Transverse colon (tissue), 4 donors: ENCODE results near the gene TSHZ3. TPM values are rescaled to one million over a fixed set of nuclear protein-coding genes. Genes with fewer than 3 reads are reported as not detected.

Experiments used
- DNase-seq: peaks from one replicate; pipeline ENCODE4 v3.0.0-alpha.2; 2019
- H3K27ac ChIP-seq, 4 donors: fragments of 200-600 bp; sonication (generic); 2 replicates each; pipeline ENCODE4 v1.5.1; 2016 to 2018; ENCODE audit warnings: inconsistent platforms in 4 of 4
- H3K27me3 ChIP-seq: fragments of 200-600 bp; sonication (generic); 2 replicates; pipeline ENCODE4 v1.5.1; 2017; ENCODE audit warnings: inconsistent platforms
- H3K36me3 ChIP-seq, 4 donors: fragments of 200-600 bp; sonication (generic); 2 replicates each; pipeline ENCODE4 v1.5.1; 2017 to 2019; ENCODE audit warnings: inconsistent platforms in 4 of 4
- H3K4me1 ChIP-seq, 4 donors: fragments of 200-600 bp; sonication (generic); 2 replicates each; pipeline ENCODE4 v1.5.1; 2017 to 2020; ENCODE audit warnings: inconsistent platforms in 4 of 4
- H3K4me3 ChIP-seq, 4 donors: fragments of 200-600 bp; sonication (generic); 1 replicate in 1 of 4; 2 replicates in 3 of 4; pipeline versions ENCODE4 v1.5.1 to v1.6.1; 2017 to 2019; ENCODE audit warnings: inconsistent platforms in 4 of 4
- H3K9me3 ChIP-seq, 2 donors: fragments of 200-600 bp; sonication (generic); 2 replicates each; pipeline ENCODE4 v1.5.1; 2017 to 2019; ENCODE audit warnings: inconsistent platforms in 2 of 2
- CTCF ChIP-seq, 5 experiments: fragments of 200-600 bp in 3 of 5; fragments of 450-650 bp in 2 of 5; sonication (generic) in 3 of 5; IDR thresholded peaks; 1 replicate in 2 of 5; 2 replicates in 3 of 5; pipeline ENCODE4 v1.5.1; 2016 to 2017; ENCODE audit warnings: antibody characterized with exemption in 5 of 5, inconsistent platforms in 3 of 5, mild to moderate bottlenecking in 2 of 5, moderate library complexity in 1 of 5
- EP300 ChIP-seq: sonication (generic); formaldehyde crosslinking; IDR thresholded peaks from one replicate; pipeline ENCODE4 v1.6.1; 2017; ENCODE audit warnings: antibody characterized with exemption, low read depth
- POLR2A ChIP-seq: fragments of 450-650 bp; IDR thresholded peaks from one replicate; pipeline ENCODE4 v1.6.1; 2016; ENCODE audit warnings: antibody characterized with exemption, mild to moderate bottlenecking, moderate library complexity
- POLR2AphosphoS5 ChIP-seq, 3 donors: sonication (generic); formaldehyde crosslinking; IDR thresholded peaks; one replicate each; pipeline ENCODE4 v1.6.1; 2016; ENCODE audit warnings: antibody characterized with exemption in 3 of 3
- WGBS, 2 donors: methylation state at CpG; one replicate each; pipeline ENCODE4 v1.1.5; 2018; ENCODE audit warnings: low coverage in 1 of 2; 5-methylcytosine and 5-hydroxymethylcytosine counted together
- in situ Hi-C, 4 donors: fragments of 200-750 bp; cut with MboI; loops; one replicate each; pipeline versions ENCODE4 v1.15.0 to v1.15.1; 2017; ENCODE audit warnings: low sequenced_read_pairs in 3 of 4, low pct_ligation_motif_present in 1 of 4, low pct_unique_long_range_greater_than_20kb in 1 of 4
- intact Hi-C: fragments of 100-400 bp; cut with DNase I; formaldehyde crosslinking; loops from one replicate; pipeline ENCODE4 v1.15.1; 2023; ENCODE audit warnings: low total_unique reads
- total RNA-seq, 4 donors: library from RNA; depleted of rRNA; stranded (reverse); fragments of >200 nt; gene quantifications; one replicate each; pipeline ENCODE4 v1.1.0, GENCODE V29; 2016

The TSHZ3 gene
- total RNA-seq, 4 donors from 2014 or later = 3.0 to 6.4 (median 4.6) TPM

GRCh38 chr19:31344403-31344802 lies 4.8 kb downstream of the TSHZ3 start:
- Histone ChIP-seq H3K4me3 (no peak overlapping the region), H3K27me3 (peaks cover 41% of the 10 kb centered on the region), H3K36me3 (no peaks in the 10 kb centered on the region), H3K4me1 (peaks cover 9 to 38% (median 10%) of the 10 kb centered on the region in 4 donors), H3K27ac (peak overlapping the region; percentile 10 to 57 (median 54)), H3K9me3 (no peaks in the 10 kb centered on the region)
- TF ChIP-seq POLR2A (no peak), POLR2AphosphoS5 (IDR thresholded peaks at IDR 0.05) (no peak), EP300 (no peak), CTCF (IDR thresholded peaks at IDR 0.05) (no peak)
- in situ Hi-C loops (no loop called here), intact Hi-C loops (no loop called here)
- no peak for DNase-seq
- WGBS, 2 donors = 27 to 53% methylated on average over 4 to 9 of the region's 9 CpGs

GRCh38 chr19:31342926-31343325 lies 6.3 kb downstream of the TSHZ3 start:
- H3K4me1 ChIP-seq = peaks cover 12 to 47% (median 15%) of the 10 kb centered on the region in 4 donors
- no peak overlapping the region for H3K4me3 ChIP-seq
- intact Hi-C loops (no loop called here), in situ Hi-C loops (no loop called here)
- no peaks in the 10 kb centered on the region for H3K36me3 ChIP-seq
- H3K9me3 ChIP-seq = no peaks in the 10 kb centered on the region
- TF ChIP-seq POLR2A (no peak), POLR2AphosphoS5 (IDR thresholded peaks at IDR 0.05) (no peak), CTCF (IDR thresholded peaks at IDR 0.05) (no peak), EP300 (no peak)
- H3K27ac ChIP-seq = no peak overlapping the region
- peaks cover 26% of the 10 kb centered on the region for H3K27me3 ChIP-seq
- WGBS, 2 donors = 88 to 92% methylated on average over 5 of the region's 5 CpGs
- no peak for DNase-seq

GRCh38 chr19:31340042-31341025 lies 8.9 kb downstream of the TSHZ3 start:
- Histone ChIP-seq H3K36me3 (no peaks in the 10 kb centered on the region), H3K27me3 (peaks cover 5% of the 10 kb centered on the region), H3K4me1 (peaks cover 15 to 45% (median 16%) of the 10 kb centered on the region in 4 donors), H3K4me3 (no peak overlapping the region), H3K27ac (peak overlapping the region; percentile 71 to 84 (median 78)), H3K9me3 (no peaks in the 10 kb centered on the region)
- intact Hi-C loops = no loop called here
- WGBS, 2 donors = 42 to 60% methylated on average over 9 to 14 of the region's 14 CpGs
- no peak for DNase-seq
- in situ Hi-C loops = no loop called here
- no peak for TF ChIP-seq EP300

GRCh38 chr19:31339411-31339810 lies 9.8 kb downstream of the TSHZ3 start:
- Histone ChIP-seq H3K36me3 (no peaks in the 10 kb centered on the region), H3K4me3 (no peak overlapping the region), H3K27me3 (no peaks in the 10 kb centered on the region), H3K27ac (peak overlapping the region; percentile 71 to 84 (median 78)), H3K9me3 (no peaks in the 10 kb centered on the region), H3K4me1 (peaks cover 15 to 38% (median 19%) of the 10 kb centered on the region in 4 donors)
- no peak for TF ChIP-seq CTCF (IDR thresholded peaks at IDR 0.05)
- intact Hi-C loops = no loop called here
- 30 to 31% methylated on average over 2 to 5 of the region's 5 CpGs for WGBS, 2 donors
- in situ Hi-C loops = no loop called here
- DNase-seq = no peak
